ENCODE data around the gene ASXL1.

The ASXL1 gene

DNA sequence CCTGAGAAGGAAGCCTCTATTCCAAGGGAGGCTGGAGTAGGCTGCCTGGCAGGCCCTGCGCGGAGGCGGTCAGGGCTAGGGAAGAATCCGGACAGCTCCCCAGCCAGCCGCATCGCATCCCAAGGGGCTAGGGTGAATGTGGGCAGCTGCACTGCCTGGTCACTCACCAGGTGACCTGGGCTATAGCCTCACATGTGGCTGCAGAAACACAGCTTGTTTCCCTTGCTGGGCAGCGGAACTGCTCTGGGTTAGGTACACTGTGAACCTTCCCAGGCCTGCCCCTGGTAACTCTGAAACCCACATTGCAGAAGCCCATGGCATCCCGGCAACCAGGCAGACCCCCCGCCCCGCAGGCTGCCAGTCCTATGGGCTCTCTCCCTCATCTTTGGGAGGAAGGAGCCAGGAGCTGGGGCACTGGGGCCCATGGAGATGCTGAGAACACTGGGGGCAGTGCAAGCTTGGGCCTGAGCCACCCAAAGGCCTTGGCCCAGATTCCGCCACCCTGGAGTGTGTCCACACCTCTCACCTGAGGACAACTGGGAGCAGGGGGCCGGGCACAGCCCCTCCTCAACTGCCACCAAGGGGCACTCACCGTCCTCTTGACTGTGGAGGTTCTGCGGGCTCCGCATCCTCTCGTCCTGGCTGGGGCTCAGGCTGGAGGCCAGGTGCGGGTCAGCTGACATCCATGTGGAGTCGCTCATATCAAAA is 116.0 kb downstream of the ASXL1 start:
- ATAC-seq, result no peak
- TF ChIP-seq ZC3H10 (CRISPR knock-in tag; IDR thresholded peaks at IDR 0.05) (no peak), ISL1 (CRISPR knock-in tag; IDR thresholded peaks at IDR 0.05) (no peak), RARB (CRISPR knock-in tag; IDR thresholded peaks at IDR 0.05) (no peak), ZNF565 (CRISPR knock-in tag; conservative IDR thresholded peaks at IDR 0.05; ENCODE audit: low read depth) (no peak), GLIS3 (CRISPR knock-in tag; IDR thresholded peaks at IDR 0.05) (no peak), ZNF70 (CRISPR knock-in tag; IDR thresholded peaks at IDR 0.05) (no peak), CSDC2 (CRISPR knock-in tag; IDR thresholded peaks at IDR 0.05) (no peak), OSR1 (CRISPR knock-in tag; IDR thresholded peaks at IDR 0.05) (no peak), ZFP30 (CRISPR knock-in tag; IDR thresholded peaks at IDR 0.05) (no peak), SNAI2 (CRISPR knock-in tag; IDR thresholded peaks at IDR 0.05) (no peak), ZNF8 (CRISPR knock-in tag; IDR thresholded peaks at IDR 0.05) (no peak), TSHZ2 (CRISPR knock-in tag; IDR thresholded peaks at IDR 0.05) (no peak), TCF4 (CRISPR knock-in tag; IDR thresholded peaks at IDR 0.05; ENCODE audit: borderline replicate concordance) (no peak), ZFP3 (CRISPR knock-in tag; IDR thresholded peaks at IDR 0.05) (no peak), ESRRG (CRISPR knock-in tag; IDR thresholded peaks at IDR 0.05) (no peak), BACH2 (CRISPR knock-in tag; IDR thresholded peaks at IDR 0.05; ENCODE audit: borderline replicate concordance) (no peak), ARNTL (CRISPR knock-in tag; IDR thresholded peaks at IDR 0.05; ENCODE audit: borderline replicate concordance, low read depth) (no peak), POU6F1 (CRISPR knock-in tag; IDR thresholded peaks at IDR 0.05; ENCODE audit: borderline replicate concordance, low read depth) (no peak)
- TF ChIP-seq, protein P1, sequence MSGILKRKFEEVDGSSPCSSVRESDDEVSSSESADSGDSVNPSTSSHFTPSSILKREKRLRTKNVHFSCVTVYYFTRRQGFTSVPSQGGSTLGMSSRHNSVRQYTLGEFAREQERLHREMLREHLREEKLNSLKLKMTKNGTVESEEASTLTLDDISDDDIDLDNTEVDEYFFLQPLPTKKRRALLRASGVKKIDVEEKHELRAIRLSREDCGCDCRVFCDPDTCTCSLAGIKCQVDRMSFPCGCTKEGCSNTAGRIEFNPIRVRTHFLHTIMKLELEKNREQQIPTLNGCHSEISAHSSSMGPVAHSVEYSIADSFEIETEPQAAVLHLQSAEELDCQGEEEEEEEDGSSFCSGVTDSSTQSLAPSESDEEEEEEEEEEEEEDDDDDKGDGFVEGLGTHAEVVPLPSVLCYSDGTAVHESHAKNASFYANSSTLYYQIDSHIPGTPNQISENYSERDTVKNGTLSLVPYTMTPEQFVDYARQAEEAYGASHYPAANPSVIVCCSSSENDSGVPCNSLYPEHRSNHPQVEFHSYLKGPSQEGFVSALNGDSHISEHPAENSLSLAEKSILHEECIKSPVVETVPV (CRISPR knock-in tag; IDR thresholded peaks at IDR 0.05), result no peak
- TF ChIP-seq, protein P2, sequence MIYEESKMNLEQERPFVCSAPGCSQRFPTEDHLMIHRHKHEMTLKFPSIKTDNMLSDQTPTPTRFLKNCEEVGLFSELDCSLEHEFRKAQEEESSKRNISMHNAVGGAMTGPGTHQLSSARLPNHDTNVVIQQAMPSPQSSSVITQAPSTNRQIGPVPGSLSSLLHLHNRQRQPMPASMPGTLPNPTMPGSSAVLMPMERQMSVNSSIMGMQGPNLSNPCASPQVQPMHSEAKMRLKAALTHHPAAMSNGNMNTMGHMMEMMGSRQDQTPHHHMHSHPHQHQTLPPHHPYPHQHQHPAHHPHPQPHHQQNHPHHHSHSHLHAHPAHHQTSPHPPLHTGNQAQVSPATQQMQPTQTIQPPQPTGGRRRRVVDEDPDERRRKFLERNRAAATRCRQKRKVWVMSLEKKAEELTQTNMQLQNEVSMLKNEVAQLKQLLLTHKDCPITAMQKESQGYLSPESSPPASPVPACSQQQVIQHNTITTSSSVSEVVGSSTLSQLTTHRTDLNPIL (CRISPR knock-in tag; IDR thresholded peaks at IDR 0.05; ENCODE audit: low read depth), result no peak

- ATAC-seq, result no peak
- no peak for TF ChIP-seq CSDC2 (CRISPR knock-in tag; IDR thresholded peaks at IDR 0.05)
- no peak for TF ChIP-seq ISL1 (CRISPR knock-in tag; IDR thresholded peaks at IDR 0.05)
- no peak for TF ChIP-seq ZC3H10 (CRISPR knock-in tag; IDR thresholded peaks at IDR 0.05)
- no peak for TF ChIP-seq ZFP30 (CRISPR knock-in tag; IDR thresholded peaks at IDR 0.05)
- no peak for TF ChIP-seq GLIS3 (CRISPR knock-in tag; IDR thresholded peaks at IDR 0.05)
- no peak for TF ChIP-seq ZFP3 (CRISPR knock-in tag; IDR thresholded peaks at IDR 0.05)
- TF ChIP-seq TSHZ2 (CRISPR knock-in tag; IDR thresholded peaks at IDR 0.05), result no peak
Measured at GRCh38 chr20:32474717-32474966, 116.5 kb downstream of the ASXL1 start.
